ENCODE measurements around the gene DISC1.

- no peak for TF ChIP-seq CTCF (IDR thresholded peaks at IDR 0.05; ENCODE audit: insufficient read depth, low read length, poor library complexity, severe bottlenecking)
- no peak for TF ChIP-seq EZH2phosphoT487 (conservative IDR thresholded peaks at IDR 0.05; ENCODE audit: low read length)
Observed at GRCh38 chr1:231849981-231850380, 223.4 kb downstream of the DISC1 start.
